Measurements from ENCODE around the gene SOST. TPM values are rescaled to one million over a fixed set of nuclear protein-coding genes. Genes with fewer than 3 reads are reported as not detected.
"Not testable (repeated sequence)": the region's sequence is repeated elsewhere in the genome, so short reads cannot be mapped to it uniquely, and the experiment has no call there.

Gene SOST
- total RNA-seq: not detected in 2 replicates

DNA sequence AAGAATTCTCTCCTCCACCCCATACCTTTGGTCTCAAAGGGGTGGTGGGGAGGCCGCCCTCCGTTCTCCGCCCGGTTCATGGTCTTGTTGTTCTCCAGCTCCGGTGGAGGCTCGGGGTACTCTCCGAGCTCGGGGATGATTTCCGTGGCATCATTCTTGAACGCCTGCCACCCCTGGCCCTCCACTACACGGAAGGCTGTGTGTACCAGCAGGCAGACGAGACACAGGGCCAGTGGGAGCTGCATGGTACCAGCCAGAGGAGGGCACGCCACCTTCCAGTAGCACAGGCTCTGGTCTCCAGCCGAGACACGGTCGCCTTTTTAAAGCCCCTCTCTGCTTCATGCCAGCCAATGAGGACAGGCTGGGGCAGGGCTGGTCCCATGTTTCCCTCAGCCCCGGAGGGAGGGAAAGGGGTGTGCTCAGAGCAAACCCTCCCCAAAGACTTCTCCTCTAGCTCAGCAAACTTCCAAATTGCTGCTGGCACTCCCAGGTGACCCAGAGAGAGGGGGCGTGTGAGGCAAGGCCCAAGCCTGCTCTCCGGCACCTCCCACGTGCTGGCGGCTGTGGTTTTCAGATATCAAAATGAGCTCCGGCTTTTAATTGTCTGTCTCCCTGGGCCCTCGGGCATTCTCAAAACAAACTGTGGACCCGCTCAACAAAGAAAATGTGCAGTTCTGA, at the start of gene SOST:
Gene SOST, minus strand, starts transcription at position 295 of the 678 bp plus-strand sequence. Its CDS starts 50 bp downstream, at position 245.
- intact Hi-C loops (cut with micrococcal nuclease): no loop called here

- intact Hi-C loops (cut with micrococcal nuclease): no loop called here
Observed at GRCh38 chr17:43808076-43808475, 49.5 kb upstream of the SOST start.

DNA sequence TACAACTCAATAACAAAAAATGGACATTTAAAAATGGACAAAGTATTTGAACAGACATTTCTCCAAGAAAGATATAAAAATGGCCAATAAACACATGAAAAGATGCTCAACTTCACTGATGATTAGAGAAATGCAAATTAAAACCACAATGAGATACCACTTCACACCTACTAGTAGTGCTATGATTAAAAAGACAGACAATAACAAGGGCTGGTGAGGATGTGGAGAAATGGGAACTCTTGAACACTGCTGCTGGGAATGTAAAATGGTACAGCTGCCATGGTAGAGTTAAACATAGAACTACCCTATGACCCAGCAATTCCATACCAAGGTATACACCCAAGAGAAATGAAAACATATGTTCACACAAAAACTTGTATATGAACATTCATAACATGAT, 46.5 kb upstream of the SOST start:
- intact Hi-C loops (cut with micrococcal nuclease): no loop called here

DNA sequence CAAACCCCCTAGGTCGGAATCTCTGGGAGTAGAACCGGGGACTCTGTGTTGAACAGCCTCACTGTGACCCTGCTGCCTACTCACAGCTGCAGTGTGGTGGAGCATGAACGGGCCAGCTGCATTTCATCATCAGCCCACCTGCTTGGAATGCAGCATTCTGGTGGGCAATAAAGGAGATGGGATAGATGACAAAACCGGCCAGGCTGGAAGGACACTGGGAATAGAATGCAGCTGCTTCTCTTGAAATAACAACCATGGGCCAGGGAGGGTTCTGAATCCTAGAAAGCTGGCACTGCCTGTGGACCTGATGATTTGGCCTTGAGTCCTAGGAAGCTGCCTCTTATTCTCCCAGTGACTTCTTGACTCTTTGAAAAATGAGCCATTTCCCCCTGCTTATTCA, 45.2 kb upstream of the SOST start:
- intact Hi-C loops (cut with micrococcal nuclease): no loop called here

- intact Hi-C loops (cut with micrococcal nuclease): no loop called here
Observed at GRCh38 chr17:43801844-43802243, 43.3 kb upstream of the SOST start.

- intact Hi-C loops (cut with micrococcal nuclease): no loop called here
Observed at GRCh38 chr17:43800736-43801135, 42.1 kb upstream of the SOST start.

DNA sequence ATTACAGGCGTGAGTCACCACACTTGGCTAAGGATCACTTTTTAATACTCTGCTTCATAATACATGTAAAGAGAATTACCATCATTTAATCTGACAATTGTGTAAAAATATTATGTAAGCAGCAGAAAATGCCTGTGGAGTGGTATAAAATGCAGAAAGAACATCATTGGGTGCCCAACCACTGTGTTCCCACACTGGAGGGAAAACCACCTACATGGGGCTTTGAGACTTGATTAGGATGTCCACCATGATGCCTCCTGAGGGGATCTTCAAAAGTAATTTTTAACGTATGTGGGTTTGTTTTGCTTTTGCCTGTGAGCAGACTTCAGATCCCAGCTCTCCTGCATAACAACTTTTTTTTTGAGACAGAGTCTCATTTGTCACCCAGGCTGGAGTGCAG, 40.5 kb upstream of the SOST start:
- intact Hi-C loops (cut with micrococcal nuclease): no loop called here

DNA sequence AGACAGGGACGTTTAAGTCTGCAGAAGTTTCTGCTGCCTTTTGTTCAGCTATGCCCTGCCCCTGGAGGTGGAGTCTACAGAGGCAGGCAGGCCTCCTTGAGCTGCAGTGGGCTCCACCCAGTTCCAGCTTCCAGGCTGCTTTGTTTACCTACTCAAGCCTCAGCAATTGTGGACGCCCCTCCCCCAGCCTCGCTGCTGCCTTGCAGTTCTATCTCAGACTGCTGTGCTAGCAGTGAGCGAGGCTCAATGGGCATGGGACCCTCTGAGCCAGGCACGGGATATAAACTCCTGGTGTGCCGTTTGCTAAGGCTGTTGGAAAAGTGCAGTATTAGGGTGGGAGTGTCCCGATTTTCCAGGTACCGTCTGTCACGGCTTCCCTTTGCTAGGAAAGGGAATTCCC, 39.4 kb upstream of the SOST start:
- intact Hi-C loops (cut with micrococcal nuclease): not testable (repeated sequence)

DNA sequence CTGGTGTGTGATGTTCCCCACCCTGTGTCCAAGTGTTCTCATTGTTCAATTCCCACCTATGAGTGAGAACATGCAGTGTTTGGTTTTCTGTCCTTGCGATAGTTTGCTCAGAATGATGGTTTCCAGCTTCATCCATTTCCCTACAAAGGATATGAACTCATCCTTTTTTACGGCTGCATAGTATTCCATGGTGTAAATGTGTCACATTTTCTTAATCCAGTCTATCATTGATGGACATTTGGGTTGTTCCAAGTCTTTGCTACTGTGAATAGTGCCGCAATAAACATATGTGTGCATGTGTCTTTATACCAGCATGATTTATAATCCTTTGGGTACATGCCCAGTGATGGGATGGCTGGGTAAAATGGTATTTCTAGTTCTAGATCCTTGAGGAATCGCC, 34.1 kb upstream of the SOST start:
- intact Hi-C loops (cut with micrococcal nuclease): not testable (repeated sequence)

DNA sequence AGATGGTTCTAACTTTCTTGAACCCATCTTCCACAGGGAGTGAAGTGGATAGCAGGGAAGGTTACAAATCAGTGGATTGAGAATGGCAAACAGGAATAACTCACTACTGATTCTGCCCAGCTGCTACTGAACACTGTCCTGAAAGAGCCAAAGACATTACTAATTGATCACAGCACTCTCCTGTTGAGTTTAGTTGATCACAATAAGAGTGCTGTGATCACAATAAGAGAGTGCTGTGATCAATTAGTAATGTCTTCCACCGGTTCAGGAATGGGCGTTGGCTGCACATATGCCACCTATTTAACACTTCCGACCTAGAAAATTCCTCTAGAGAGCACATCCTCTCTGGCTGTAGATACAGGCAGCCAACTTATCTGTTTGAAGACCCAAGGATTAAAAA, 33.0 kb upstream of the SOST start:
- intact Hi-C loops (cut with micrococcal nuclease): no loop called here

DNA sequence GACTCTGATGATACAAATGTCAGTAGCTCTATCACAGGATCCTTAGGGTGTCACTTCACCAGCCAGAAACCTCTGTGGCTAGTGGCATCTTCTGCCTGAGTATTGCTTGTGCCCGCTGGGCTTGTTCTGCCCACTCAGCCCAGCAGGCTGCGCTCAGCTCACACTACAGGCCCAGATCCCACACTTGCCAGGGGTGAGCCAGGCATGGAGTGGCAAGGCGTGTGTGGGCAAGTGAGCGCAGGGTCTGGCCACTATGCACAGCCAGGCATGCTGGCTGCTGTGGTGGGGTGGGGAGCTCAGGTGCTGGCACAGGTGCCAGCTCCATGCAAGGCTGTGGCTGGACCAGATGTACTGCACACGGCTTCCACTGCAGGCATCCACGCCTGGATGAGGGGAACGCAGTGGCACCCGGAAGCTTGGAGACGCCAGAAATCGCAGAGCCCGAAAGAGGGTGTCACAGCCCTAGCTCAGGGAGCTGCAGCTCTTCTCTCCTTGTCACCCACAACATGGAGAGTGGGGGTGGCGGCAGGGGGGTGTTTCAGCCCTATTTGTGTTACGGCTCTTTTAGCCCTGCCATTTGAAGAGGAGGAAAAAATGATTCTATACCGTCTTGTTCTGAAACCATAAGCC, 31.8 kb upstream of the SOST start:
- intact Hi-C loops (cut with micrococcal nuclease): no loop called here

DNA sequence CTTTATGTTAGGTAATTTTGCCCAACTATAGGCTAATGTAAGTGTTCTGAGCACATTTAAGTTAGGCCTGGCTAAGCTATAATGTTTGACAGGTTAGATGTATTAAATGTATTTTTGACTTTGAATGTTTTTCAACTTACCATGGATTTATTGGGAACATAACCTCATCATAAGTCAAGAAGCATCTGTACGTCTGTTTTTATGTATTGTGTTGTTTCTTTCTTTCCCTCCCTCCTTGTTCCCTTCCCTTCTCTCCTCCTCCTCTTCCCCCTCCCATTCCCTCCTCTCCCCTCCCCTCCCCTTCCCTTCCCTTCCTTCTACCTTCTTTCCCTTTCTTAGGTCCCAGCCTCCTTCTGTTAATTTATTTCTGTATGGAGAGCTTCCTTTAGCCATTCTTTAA, 30.9 kb upstream of the SOST start:
- intact Hi-C loops (cut with micrococcal nuclease): no loop called here

GRCh38 chr17:43788540-43788939, 29.9 kb upstream of the SOST start:
- intact Hi-C loops (cut with micrococcal nuclease): no loop called here

DNA sequence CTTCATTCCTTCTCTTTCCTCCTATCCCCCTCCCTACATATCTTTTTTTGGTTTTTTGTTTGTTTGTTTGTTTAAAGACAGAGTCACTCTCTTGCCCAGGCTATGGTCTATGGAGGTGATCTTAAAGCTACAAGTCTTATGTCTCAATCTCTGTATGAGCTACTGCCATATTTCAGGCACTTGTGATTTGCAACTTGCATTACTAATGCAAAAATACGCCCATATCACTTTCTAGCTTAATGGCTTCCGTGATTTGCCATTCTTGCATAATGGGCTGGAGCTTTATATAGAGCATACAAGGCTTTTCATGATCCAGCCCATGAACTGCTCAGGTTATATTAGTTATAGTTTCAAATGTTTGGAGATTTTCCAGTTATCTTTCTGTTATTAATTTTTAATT, 29.1 kb upstream of the SOST start:
- intact Hi-C loops (cut with micrococcal nuclease): no loop called here

- intact Hi-C loops (cut with micrococcal nuclease): no loop called here
Observed at GRCh38 chr17:43784628-43785101, 26.1 kb upstream of the SOST start.

DNA sequence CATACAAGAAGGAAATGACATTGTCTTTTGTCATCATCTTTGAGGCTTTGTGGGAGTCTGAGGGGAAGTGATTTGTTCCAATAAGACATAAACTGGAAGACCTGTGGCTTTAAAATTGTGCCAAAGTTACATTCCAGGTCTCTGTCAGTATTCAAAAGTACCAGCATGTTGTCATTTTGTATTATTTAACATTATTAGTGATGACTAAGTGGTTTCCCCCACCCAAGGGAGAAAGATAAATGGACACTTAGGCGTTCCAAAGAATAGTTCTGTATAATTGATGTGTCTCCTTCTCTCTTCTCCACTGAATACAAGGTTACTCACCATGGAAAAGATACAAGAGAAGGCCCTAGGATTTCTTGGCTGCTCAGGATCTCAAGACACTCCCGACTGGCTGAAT, 25.5 kb upstream of the SOST start:
- intact Hi-C loops (cut with micrococcal nuclease): no loop called here

DNA sequence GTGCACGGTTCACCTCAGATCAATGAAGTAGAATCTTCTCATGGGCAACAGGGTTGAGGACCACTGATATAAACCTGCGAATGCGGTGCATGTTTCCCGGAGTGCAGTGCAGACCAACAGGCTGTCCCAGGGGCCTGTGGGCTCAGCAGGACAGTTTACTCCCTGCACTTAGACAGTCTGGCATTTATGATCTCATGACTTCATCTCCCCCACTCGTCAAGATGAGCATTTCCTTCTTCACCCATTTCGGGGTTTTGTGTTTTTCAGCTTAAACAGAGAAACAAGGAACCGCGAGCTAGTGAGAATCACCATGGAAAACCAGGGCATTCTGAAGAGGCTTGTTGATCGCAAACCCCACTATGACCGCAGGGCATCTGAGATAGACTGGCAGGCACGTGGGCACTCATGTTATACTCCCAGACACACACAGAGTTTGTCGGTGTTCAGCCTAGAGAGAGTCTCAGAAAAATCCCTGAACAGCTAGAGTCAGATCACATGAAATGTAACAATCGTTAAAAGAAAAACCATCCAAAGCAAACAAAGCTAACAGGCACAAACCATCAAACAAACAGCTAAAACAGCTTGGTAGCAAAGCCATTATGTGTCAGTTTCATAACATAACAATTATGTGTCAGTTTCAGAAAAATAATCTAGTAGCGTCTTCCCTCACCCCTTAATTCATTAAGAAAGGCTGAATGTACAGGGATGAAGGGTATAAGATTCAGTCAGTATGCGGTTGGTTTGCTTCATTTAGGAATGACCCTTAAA, 24.5 kb upstream of the SOST start:
- intact Hi-C loops (cut with micrococcal nuclease): no loop called here

- intact Hi-C loops (cut with micrococcal nuclease): no loop called here
Observed at GRCh38 chr17:43780135-43780534, 21.5 kb upstream of the SOST start, which contains the start of gene CFAP97D1. Gene CFAP97D1, plus strand, starts transcription at chr17:43780435. Its CDS starts 28 bp downstream, at chr17:43780463.

- intact Hi-C loops (cut with micrococcal nuclease): loop anchor here (1.0 to 5.0 kb wide), 5 partner anchors 53 to 391 kb away; partner anchors contain the start of genes CD300LG and MPP3
Observed at GRCh38 chr17:43779145-43780125, 20.8 kb upstream of the SOST start.

DNA sequence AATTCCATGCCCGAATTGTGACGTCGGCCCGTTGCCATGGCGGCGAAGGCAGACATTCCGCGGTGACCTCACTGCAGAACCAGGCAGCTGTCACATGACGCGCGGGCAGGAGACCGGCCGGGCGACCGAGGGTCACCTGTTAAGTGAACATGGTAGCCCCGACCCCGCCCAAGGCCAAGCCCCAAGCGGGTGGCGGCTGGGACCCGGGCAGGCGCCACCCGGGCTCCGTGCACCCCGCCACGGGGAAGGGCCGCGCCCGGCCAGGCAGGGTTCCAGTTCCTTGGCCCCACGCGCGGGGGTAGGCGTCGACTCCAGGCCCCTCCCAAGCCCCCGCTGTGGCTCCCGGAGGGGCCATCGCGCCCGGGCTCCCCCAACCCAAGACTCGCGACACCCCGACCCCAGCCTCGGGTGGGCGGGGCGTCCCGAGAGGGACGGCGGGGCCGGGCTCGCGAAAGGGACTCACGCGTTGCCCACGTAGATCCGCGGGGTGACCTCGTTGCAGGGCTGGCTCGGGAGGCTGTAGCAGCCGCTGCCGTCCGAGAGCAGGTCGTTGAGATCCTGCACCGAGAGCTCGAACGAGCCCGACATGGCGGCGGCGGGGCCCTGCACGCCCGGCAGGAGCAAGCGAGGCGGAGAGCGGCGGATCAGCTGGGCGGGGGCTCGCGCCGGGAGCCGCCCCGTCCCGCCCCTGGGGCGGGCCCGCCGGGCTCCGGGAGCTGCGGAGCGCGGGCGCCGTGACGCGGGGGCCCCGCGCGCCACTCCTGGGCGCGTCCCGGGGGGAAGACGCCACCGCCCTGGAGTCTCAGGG, 19.9 kb upstream of the SOST start, which contains the start of gene DUSP3:
Gene DUSP3, minus strand, starts transcription at position 641 of the 808 bp plus-strand sequence. Its CDS starts 53 bp downstream, at position 588.
- intact Hi-C loops (cut with micrococcal nuclease): loop anchor here (1.0 to 5.0 kb wide), 5 partner anchors 54 to 390 kb away; partner anchors contain the start of genes CD300LG and MPP3
